Fibroblast of lung (primary cell): ENCODE results near the gene MKNK1.

Experiments used
- EZH2 ChIP-seq: IDR thresholded peaks from 2 replicates; pipeline ENCODE4 v1.5.1; 2012; ENCODE audit warnings: low read length, control low read depth, mild to moderate bottlenecking; ENCODE audit errors: missing control alignments
- TF ChIP-seq, protein P1 (sequence below), 2 donors: IDR thresholded peaks in 1 of 2; conservative IDR thresholded peaks in 1 of 2; 1 replicate in 1 of 2; 2 replicates in 1 of 2; pipeline ENCODE4 v1.5.1; 2011 to 2012; ENCODE audit warnings: low read length in 2 of 2, control low read depth in 1 of 2, inconsistent platforms in 1 of 2, low read depth in 1 of 2, mild to moderate bottlenecking in 1 of 2

DNA sequence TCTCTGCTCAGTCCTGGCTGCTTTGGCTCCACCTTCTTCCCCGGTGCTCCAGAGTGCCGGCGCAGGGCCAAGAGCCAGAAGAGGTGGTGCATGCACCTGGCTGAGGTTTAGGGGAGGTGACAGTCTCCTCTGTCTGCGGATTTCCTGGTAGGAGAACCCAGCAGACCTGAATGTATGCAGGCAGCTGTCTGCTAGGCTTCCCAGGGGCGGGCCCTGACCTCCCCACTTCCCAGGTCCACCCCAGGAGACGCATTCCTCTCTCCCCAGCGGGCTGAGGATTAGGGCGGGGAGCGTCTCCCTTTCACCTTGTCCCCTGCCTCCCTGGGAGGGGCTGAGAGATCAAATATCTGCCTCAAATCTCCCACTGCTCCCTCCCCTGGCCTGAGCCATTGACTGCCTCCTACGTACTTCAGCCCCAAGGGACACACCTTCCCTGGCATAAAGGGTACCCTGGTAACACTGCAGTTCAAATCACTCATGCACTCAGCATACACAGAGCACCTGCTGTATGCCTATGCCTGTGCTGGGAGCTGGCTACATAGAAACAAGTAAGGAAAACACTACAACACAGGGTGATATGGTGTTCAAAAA lies 87.0 kb downstream of the MKNK1 start:
- TF ChIP-seq, protein P1, sequence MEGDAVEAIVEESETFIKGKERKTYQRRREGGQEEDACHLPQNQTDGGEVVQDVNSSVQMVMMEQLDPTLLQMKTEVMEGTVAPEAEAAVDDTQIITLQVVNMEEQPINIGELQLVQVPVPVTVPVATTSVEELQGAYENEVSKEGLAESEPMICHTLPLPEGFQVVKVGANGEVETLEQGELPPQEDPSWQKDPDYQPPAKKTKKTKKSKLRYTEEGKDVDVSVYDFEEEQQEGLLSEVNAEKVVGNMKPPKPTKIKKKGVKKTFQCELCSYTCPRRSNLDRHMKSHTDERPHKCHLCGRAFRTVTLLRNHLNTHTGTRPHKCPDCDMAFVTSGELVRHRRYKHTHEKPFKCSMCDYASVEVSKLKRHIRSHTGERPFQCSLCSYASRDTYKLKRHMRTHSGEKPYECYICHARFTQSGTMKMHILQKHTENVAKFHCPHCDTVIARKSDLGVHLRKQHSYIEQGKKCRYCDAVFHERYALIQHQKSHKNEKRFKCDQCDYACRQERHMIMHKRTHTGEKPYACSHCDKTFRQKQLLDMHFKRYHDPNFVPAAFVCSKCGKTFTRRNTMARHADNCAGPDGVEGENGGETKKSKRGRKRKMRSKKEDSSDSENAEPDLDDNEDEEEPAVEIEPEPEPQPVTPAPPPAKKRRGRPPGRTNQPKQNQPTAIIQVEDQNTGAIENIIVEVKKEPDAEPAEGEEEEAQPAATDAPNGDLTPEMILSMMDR (conservative IDR thresholded peaks at IDR 0.05 in 1 of 2, IDR thresholded peaks at IDR 0.05 in 1 of 2; ENCODE audit: low read depth in 1 of 2, low read length in 2 of 2), result no peak
- TF ChIP-seq EZH2, result no peak
